HG03064 (cell line): ENCODE measurements around the gene FMC1.

Source experiments
- ATAC-seq: cut with Tn5 transposase; IDR thresholded peaks from one replicate; pipeline ENCODE4 v1.9.1; 2021; ENCODE audit warnings: low read depth; ENCODE audit not compliant: unreplicated experiment

Gene FMC1

DNA sequence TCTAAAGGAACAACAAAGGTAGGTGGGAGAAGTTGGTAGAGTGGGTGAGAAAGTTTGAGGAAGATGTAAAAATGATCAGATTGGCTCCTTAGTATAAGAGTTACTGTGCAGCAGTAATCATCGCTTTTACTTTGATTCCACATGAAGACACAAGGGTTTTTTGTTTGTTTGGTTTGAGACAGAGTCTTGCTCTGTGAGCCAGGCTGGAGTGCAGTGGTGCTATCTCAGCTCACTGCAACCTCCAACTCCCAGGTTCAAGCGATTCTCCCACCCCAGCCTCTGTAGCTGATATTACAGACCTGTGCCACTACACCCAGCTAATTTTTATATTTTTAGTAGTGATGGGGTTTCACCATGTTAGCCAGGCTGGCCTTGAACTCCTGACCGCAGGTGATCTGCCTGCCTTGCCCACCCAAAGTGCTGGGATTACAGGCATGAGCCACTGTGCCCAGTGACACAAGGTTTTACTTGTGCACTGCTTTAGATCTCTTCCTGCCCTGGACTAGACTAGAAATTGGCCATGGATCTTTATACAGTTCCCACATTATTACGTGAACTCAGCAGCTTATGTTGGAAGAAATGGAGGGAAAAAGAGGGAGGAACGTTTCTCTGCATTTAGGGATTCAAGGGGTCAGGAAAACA is 29.3 kb downstream of the FMC1 start:
- ATAC-seq = no peak

DNA sequence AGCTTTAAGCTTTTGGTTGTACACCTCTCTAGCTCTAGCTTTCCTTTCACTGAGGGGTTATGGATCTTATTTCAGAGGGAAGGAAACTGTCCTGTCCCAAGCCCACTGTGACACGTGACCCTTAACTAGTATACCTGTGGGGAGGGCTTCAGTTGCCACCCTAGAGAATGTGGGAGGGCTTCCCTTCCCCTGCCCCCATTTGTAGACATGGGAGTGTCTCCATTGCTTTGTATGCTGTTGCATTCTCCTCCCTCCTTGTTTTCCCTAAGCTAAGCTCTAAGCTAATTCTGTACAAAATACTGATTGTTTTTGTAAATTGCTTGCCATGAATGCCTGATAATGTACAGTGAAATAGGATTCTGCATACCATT is 29.8 kb downstream of the FMC1 start:
- no peak for ATAC-seq

DNA sequence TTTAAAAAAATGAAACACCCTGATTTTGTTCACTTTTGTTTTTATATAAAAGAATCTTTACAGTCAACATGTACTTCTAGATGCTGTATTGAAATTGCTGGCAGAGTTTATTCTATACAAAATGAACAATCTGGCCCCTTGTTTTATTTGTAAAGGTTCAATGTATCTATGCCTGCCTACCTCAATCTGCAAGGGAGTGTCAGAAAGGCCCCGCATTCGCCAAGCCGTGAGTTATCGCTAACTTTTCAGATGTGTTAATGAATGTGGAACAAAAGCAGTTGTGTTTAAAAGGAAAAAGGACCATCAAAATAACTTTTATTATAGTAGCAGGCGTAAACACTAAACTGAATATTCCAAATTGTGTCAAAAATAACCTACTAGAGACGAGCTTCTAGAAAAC is 33.1 kb downstream of the FMC1 start:
- no peak for ATAC-seq

DNA sequence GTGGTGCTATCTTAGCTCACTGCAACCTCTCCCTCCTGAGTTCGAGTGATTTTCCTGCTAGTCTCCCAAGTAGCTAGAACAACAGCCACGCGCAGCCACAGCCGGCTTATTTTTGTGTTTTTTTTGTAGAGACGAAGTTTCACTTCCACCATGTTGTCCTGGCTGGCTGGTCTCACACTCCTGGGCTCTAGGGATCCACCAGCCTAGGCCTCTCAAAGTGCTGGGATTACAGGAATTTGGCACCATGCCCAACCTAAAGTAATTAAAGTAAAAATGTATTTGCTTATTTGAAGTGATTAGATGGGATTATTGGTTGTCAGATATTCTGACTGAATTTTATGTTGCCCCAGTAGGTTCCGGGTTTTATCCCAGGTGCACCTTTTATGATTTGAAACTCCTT is 41.3 kb downstream of the FMC1 start:
- no peak for ATAC-seq

DNA sequence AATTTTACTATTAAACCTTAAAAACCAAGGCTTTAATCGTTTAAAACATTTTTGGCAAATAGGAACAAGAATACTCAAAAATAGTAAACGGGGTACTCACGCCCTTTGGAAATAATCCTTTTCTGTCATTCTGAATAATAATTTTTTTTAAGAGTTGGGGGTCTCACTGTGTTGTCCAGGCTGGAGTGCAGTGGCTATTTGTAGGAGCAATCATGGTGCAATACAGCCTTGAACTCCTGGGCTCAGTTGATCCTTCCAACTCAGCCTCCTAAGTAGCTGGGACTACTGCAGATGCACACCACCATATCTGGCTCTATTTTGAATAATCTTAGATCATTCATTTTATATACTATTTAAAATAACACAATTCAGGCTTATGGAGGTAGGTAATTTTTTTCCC is 43.5 kb downstream of the FMC1 start:
- no peak for ATAC-seq

DNA sequence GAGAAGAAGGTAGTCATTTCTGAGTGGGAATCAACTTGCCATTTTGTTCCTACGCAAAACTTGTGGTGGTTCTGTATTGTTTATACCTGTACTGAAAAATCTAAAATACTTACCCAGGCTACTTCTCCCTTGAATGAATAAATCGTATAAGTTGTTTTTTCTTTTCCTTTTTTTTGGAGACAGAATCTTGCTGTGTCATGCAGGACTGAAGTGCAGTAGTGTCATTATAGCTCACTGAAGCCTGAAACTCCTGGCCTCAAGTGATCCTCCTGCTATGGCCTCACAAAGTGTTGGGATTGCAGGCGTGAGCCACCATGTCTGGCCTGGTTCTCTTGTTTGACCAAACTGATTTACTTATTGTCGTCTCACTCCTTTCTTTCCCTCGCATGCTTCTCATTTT is 46.5 kb downstream of the FMC1 start:
- ATAC-seq = no peak

DNA sequence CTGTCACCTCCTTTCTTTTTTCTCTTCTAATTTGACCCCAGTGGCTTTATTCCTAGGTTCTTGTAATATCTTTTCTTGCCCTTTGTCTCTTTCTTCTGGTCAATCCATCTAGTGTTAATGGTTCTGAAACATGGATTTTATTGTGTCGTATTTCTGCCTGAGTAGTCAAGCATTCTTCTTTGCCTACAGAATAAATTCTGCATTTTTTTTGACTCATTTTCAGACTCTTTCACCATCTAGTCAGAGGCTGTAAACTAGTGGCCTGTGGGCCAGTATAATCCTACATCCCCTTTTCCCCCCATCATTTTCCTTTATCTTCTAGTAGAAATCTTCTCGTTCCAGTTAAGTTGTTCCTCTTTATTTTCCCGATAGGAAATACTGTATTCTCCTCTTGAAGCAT is 48.0 kb downstream of the FMC1 start:
- ATAC-seq = no peak

DNA sequence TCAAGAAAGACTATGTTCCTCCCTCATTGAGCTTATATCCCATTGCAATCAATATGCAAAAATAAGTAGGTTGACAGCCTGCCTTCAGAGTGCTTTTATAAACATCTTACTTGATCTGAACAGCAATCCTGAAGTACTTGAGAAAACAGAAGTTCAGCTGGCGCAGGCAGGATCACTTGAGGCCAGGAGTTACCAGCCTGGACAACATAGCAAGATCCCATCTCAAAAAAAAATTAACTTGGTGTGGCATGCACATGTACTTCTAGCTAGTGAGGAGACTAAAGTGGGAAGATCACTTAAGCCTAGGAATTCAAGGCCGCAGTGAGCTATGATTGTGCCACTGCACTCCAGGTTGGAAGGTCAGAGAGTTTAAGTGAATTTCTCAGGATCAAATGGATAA is 48.6 kb downstream of the FMC1 start:
- ATAC-seq = no peak

DNA sequence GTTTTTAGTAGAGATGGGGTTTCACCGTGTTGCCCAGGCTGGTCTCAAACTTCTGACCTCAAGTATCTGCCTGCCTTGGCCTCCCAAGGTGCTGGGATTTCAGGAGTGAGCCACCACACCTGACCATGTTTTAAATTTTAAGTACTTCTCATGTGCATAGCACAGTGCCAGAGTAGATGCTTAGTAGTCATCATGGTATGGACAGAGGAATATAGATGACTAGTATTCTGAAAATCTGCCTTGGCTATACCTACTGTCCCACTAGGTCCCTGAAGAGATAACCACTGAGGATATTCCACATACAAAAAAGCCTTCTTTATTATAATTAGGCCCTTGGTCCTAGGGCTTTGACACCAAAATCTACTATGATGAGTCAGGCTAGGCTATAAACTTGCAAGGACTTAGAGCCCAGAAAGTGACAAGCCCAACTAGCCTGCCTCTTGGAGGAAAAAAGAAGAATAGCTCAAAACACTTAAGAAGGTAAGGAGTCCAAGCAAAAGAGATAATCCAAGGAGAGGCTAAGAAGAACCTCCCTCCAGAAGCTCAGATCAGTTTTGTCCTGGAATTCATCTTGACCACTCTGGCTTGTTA is 52.6 kb downstream of the FMC1 start:
- no peak for ATAC-seq

DNA sequence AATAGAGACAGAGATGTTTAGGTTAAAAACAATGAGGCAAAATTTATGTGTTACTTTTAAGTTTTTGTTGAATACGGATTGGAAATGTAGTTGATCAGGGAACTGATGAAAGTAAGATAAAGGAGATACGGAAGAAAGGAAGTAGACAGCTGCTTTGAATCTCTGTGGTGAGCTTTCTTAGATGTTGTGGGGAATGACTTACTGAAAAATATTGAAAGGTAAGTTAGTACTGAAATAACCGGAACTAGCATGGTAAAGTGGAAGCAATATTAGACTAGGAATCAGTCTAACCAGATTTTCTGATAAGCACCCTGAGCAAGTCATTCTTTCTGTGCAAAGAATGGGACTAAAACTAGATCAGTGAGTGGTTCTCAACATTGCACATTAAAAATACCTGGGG is 53.4 kb downstream of the FMC1 start:
- ATAC-seq = no peak
